Nucleus accumbens (tissue), 56 donors: ENCODE results near the gene TNFRSF9.
"Not testable (repeated sequence)": the region's sequence is repeated elsewhere in the genome, so short reads cannot be mapped to it uniquely, and the experiment has no call there.

ENCODE experiments used
- DNase-seq, 56 donors: peaks; one replicate each; lab custom pipeline; 2025; lab: John Stamatoyannopoulos, UW

TNFRSF9 gene

DNA sequence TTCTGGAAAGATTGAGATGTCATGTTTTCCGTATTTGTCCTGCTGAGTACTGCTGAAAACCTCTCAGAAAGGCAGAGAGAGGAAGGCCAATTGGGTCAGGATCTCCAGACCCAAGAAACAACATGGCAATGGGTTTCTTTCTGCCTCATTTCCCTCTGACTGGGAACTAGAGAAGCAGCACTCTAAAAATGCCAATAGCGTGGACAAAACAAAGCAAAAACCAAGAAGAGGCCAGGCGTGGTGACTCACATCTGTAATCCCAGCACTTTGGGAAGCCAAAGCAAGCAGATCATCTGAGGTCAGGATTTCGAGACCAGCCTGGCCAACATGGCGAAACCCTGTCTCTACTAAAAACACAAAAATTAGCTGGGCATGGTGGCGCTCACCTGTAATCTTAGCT is 18.3 kb downstream of the TNFRSF9 start:
- DNase-seq, result no peak

DNA sequence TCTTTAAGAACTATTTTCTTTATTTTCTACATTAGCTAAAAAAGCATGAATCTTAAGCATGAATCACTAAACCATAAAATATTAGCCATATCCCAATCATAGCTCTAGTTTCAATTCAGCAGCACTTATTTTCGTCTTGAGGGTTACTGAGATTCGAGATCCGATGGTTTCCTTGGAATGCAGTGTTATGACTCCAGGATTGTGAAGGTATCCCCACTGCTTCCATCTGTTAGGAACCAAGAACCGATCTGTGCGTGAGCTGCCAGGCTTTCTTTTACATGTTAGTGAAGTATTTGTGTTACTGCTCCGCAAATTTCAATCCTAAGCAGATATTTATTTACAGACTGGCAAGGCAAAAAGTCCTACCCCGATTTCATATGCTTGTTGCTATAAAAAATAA is 18.8 kb downstream of the TNFRSF9 start:
- DNase-seq, result no peak

DNA sequence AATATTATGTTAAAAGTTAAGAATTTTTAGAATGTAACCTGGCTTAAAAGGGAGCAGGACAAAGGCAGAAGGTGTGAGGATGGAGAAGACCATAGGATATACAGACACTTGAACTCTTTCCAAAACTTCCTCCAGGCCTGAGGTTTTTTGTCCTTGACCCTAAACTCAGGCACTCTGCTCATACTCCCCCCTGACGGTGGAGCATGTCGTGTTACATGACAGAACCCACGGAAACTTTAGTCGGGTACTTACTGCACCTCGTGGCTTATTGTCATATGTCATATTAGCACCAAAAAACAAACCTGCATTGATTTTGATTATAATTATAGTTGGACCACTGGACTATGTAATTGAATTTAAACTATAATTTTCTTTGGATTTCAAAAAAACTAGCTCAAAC is 20.8 kb downstream of the TNFRSF9 start:
- no peak for DNase-seq

DNA sequence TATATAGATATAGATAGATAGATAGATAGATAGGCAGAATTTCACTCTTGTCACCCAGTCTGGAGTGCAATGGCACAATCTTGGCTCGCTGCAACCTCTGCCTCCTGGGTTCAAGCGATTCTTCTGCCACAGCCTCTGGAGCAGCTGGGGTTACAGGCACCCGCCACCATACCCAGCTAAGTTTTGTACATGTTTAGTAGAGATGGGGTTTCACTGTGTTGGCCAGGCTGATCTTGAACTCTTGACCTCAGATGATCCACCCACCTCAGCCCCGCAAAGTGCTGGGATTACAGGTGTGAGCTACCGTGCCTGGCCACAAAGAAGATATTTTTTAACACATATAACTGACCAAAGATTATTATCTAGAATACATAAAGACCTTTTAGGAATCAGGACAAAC is 22.7 kb downstream of the TNFRSF9 start:
- DNase-seq, result not testable (repeated sequence)

DNA sequence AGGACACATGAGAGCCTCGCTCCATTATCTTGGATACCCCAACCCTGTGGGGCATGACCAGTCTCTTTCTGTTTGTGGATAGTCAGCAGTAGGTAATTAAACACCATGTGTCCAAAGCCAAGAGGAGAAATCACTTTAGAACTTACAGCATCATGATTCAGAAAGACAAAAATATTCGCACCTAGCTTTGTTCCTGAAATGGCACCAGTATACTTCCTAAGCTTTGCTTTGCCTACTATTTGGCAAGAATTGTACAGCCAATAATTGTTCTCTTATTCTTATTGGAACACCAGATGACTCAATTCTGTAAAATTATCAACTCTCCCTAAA is 24.2 kb downstream of the TNFRSF9 start:
- peak in 4 of 56 donors; percentile 1 to 21 (median 2) for DNase-seq

DNA sequence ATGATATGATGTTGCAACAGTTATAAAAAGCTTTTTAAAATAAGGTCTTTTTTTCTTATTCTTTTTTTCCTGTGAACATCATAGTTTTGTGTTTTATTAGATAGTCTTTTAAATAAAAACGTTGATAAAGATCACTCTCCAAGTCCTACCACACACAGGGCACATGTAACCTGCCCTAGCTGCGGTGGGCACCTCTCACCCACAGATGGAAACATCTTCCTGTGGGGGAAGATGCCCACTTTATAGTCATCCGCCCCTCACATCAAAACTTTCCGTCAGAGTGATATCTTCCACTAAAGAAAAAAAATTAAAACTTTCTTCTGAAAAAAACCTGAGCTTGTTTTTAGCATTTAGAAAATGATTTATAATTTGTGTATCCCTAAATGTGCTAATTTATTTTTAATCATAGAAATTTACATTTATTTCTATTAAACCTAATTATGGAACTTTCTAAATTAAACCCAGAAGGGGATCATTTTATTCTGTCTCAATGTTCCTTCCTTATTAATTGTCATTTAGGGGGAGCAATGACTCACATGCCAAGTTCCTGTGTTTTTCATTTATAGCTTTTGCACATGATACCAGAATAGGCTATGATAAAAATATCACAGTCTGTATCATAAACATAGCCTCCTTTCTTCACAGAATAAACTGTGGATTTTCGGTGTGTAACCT is 24.7 kb downstream of the TNFRSF9 start:
- DNase-seq, result no peak

DNA sequence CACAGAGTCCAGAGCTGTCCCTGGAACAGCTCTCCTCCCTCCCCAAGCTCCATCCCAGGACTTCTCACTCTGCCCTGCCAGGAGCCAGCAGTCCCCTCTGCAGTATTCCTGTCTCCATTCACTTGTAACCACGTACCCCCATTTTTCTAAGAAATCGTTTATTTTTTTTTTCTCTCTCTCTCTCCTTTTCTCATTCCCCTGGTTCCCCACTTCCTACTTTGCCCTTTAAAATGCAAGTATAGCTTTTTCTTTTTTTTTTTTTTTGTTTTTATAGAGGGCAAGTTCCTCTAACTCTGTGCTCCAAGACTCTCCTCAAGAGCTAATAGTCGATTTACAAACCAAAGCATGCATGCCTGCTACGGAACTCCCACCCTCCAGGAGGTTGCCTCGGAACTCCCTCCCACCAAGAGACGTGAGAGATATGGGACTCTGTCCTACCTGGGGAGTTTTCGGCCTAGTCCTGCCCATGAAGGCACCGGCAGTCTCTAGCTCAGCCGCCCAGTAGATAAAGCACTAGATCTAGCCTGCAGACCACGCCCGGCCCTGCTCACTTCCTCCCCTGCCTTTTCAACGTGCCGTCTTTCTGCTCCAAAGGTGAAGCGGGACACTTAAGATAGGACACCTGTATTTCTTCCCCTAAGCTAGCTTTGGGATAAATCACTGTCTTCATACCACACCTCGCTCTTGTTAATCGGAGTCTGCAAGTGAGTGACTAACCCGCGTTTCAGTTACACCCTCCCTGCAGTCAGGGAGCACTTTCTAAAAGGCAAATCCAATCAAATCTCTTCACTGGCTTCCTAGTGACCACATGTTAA is 27.7 kb downstream of the TNFRSF9 start:
- no peak for DNase-seq

DNA sequence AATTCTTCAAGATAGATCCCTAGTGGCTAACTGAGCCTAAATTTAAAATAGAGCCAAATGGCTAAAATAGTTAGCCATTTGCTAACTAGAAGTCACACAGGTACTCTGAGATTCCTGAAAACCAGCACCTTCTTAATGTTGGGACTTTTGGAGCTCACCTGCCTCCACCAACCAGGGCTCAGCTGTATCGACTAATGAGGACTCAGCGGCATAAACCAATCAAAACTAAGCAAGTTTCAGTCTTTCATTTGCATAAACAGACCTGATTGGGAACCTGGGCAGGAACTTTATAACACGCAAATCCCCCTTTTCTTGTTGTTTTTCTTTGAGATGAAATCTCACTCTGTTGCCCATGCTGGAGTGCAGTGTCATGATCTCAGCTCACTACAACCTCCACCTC is 28.5 kb downstream of the TNFRSF9 start:
- no peak for DNase-seq

DNA sequence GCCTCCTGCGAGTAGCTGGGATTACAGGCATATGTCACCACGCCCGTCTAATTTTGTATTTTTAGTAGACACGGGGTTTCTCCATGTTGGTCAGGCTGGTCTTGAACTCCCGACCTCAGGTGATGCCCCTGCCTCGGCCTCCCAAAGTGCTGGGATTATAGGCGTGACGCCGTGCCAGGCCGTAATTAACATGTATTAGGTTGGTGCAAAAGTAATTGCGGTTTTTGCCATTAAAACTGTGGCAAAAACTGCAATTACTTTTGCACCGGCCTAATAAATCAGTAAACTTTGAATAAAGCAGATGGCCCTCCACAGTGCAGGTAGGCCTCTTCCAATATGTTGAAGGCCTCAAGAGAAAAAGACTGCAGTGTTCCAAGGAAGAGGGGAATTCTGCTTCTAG is 35.4 kb downstream of the TNFRSF9 start:
- no peak for DNase-seq

DNA sequence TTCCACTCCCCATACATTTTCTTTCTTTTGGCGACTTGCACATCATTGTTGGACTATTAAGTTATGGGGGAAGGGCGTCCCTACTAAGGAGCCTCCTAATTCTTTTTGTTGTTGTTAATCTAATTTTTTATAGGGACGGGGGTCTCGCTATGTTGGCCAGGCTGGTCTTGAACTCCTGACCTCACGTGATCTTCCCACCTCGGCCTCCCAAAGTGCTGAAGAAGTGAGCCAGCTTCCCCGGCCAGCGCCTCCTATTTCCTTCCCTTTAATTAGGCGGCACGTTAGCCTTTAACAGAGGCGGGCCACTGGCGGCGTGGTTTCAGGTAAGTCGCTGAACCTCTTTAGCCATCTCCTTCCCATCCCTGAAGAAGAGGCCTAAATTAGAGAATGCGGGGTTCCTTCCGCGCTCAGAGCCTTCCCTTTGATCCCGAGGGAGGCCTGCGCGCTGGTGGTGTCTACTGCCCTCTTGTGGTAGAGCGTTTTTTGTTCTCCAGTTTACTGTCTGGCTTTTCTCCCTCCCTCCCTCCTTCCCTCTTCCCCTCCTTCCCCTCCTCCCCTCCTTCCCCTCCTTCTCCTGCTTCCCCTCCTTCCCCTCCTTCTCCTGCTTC is 38.1 kb downstream of the TNFRSF9 start:
- DNase-seq, result peak in 42 of 56 donors; percentile 2 to 80 (median 34)

DNA sequence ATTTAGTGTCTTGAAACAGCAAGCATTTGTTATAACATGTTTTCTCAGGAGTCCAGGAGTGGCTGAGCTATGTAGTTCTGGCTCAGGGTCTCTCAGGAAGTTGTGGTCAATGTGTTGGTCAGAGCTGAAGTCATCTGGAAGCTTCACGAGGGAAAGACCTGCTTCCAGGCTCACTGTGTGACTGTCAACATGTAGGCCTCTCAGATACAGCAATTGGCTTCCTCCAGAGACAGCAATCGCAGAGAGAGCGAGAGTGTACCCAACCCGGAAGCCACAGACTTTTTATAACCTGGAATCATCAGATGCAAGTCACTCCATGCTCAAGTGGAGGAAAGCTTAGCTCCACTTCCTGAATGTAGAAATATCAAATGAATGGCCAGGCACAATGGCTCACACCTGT is 40.9 kb downstream of the TNFRSF9 start:
- no peak for DNase-seq

DNA sequence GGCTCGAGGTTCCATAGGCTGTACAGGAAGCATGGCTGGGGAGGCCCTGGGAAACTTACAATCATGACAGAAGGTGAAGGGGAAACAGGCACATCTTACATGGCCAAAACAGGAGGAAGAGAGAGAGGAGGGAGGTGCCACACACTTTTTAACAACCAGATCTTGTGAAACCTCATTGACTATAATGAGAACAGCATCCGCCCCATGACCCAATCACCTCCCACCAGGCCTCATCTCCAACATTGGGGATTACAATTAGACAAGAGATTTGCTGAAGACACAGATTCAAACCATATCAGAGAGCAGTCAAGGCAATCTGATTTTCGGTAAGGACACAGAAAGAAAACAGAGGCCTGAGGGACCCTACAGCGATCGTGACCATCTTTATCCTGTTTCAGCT is 41.7 kb downstream of the TNFRSF9 start:
- no peak for DNase-seq

DNA sequence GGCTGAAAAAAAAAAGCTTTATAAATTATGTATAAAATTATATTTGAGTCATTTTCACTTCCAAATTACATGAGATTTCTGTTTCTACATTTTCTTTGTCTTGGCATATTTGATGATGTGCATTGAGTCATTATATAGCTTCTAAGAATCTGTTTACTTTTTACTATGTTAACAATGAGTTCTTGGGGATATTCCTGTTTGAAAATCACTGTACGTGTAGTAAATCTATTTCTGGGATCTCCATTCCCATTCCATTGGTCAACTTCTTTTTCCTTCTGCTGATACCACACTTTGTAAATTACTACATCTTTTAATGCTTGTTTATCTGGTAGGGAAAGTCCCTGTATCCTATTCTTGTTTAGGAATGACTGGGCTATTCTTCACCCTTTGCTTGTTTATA is 43.6 kb downstream of the TNFRSF9 start:
- no peak for DNase-seq

DNA sequence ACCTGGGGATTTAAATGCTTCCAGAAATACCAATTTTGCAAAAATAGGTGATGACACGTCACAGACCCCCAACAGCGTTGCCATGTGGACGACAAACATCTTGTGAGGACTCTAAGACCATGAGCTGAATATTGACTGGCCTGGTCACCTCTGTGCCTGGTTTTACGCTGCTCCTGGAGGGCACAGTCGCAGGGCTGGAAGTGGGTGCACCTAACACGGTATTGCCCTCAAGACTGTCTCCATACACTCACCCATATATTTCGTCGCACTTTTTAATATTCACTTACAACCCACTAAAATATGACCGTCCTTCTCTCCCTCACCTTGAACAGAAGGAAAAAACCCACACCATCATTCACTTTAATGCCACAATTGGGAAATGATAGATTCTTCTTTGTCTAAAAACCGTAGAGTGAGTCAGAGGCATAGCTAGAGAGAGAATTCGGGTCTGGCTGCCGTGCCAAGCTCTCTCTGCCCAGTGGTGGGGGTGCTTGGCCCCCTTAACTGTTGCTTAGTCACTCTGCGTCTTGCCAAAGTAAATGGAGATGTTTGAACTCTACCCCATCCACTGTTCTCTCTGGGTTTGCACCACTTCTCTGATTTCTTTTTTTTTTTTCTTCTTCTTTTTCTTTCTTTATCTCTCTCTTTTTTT is 47.0 kb downstream of the TNFRSF9 start:
- DNase-seq, result peak in 2 of 56 donors; percentile 3 to 8

DNA sequence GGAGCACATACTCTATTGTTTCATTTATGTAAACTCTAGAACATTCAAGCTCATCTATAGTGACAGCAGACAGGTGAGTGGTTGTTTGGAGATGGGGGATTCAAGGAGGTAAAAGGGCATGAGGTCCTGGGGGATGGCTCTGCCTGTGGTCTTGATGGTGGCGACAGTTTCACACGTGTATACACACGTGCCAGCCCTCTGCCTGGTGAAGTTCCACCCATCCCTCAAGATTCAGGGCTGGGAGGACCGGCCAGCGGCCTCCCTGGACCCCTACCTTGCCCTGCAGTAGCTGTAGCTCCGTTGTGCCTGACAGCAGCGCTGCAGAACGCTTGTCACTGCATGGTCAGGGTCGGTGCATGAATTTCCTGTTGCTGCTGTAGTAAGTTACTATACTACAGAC is 48.8 kb downstream of the TNFRSF9 start:
- no peak for DNase-seq

DNA sequence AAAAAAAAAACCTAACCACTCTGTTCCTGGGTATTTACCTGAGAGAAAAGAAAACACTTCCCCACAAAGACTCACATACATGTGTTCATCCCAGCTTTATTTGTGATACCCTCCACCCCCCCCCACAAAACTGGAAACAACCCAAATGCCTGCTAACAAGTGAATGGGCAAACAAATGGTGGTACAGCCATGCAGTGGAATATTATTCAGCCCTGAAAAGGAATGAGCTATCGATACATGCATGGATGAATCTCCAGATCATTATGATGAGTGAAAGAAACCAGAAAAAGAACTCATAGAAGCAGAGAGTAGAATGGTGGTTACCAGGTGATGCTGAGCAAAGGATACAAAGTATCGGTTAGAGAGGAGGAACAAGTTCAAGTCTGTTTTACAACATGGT is 49.8 kb downstream of the TNFRSF9 start:
- no peak for DNase-seq

DNA sequence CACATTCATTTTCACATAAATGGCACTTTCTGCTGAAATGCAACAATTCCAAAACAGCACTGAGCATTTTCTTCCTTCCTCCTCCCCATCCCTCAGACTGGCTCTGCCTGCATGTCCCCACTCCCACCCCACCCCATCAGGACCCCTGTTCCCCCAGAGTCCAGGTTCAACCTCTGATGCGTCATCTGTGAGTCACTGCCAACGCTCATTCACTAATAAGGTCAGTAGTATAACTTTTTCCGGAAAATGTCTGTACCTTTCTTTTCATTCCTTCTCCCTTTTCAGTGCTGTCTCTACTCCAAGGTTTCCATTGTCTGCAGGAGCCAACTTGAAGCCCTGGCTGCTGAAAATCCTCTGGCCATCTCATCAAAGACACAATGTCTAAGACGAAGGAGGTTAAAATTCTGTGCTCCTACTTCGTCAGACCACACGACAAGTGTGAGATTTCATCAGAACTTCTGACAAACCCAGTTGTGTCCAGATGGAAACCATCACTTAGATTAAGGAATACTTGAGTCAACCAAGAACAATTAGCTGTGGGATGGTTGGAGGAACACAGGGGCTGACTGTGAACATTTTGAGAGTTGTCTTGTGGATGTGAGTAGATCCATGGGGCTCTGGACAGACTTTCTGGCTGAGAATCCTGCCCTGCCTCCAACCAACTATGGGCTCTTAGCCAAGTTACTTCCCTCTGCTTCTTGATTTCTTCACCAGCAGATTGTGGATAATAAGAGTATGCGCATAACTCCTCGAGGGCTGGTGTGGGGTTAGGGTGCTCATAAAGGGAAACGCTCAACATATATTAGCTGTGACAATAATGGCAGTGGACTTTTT is 52.2 kb downstream of the TNFRSF9 start:
- no peak for DNase-seq

DNA sequence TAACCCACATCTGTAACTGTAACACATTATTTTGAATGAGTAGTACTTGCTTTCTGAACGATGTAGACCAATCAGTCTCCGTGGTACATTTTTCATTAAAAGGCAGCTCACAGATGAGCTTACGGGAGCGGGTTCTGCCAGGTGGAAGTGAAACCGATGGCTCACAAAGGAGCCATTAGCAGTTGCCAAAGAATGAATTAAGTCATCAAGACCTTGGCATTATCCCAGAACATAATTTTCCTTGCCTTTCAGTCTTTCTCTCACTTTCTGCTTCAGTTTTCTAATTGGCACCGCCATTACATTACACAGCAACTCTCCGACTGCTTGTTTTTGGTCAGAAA is 54.3 kb downstream of the TNFRSF9 start:
- DNase-seq, result peak in 5 of 56 donors; percentile 3 to 6 (median 5)

DNA sequence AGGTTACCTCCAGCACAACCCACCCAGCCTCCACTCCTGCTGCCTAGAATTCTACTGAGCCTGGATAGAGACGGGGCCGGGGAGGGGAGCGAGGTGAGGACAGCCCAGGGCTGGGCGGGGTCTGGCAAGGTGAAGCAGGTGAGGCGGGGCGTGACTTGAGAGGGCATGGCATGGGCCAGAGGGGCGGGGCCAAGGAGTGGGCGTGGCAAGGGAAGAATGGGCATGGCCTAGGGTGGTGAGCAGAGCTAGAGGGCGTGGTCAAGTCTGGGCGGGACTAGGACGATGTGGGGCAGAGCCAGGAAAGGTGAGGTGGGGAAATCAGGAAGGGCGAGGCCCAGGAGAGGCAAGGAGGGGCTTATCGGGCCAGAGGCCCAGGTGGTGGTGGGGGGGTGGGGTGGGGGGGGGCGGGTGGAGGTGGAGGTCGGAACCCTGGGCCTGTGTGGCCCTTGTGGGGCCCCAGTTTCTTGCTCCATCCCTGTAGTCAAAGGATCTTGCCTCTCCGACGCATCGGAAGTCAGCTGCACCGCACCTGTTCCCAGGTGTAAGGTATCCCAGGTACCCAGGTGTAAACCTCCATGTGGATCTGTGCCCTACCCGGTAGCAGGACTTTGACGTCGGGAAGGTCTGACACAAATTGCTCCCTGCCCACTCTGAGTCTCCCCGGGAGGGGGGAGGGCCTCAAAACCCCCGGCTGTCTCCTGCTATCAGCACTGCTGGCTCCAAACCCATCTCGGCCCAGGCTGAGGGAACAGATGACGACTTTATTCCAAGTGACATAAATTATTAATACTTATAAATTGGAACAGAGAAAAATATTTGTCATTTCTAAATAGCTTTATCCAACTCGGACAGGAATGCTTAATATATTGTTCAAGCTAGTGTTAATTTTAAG is 54.9 kb downstream of the TNFRSF9 start:
- DNase-seq, result peak in 1 of 56 donors; percentile 11

DNA sequence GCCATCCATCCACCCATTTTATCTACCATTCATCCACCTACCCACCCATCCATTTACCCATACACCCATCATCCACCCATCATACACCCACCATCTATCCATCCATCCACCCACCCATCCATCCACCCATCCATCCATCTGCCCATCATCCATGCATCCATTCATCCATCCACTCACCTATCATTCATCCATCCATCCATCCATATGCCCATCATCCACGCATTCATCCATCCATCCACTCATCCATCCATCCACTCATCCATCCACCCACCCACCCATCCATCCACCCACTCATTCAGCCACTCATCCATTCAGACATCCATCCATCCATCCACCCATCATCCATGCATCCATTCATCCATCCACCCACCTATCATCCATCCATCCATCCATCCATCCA is 55.9 kb downstream of the TNFRSF9 start:
- no peak for DNase-seq
